Endothelial cell (in vitro differentiated cells): ENCODE results near the gene HLA-DQA1. TPM values are rescaled to one million over a fixed set of nuclear protein-coding genes. Genes with fewer than 3 reads are reported as not detected.
A peak's percentile ranks its signal among the peaks of the same experiment; 100 is the strongest.
"Not testable (repeated sequence)": the region's sequence is repeated elsewhere in the genome, so short reads cannot be mapped to it uniquely, and the experiment has no call there.

Source experiments
- DNase-seq: peaks from one replicate; pipeline ENCODE4 v3.0.0; 2021; ENCODE audit warnings: low spot score
- H3K27ac Mint-ChIP-seq: one replicate; pipeline ENCODE4 v1.8.0; 2021; ENCODE audit warnings: mixed read lengths, inconsistent platforms; ENCODE audit not compliant: unreplicated experiment
- H3K27me3 Mint-ChIP-seq: one replicate; pipeline ENCODE4 v1.8.0; 2021; ENCODE audit warnings: mild to moderate bottlenecking, moderate library complexity, mixed read lengths, inconsistent platforms; ENCODE audit not compliant: unreplicated experiment
- H3K36me3 Mint-ChIP-seq: one replicate; pipeline ENCODE4 v1.8.0; 2021; ENCODE audit warnings: mild to moderate bottlenecking, low read depth, mixed read lengths, inconsistent platforms; ENCODE audit not compliant: unreplicated experiment
- H3K4me1 Mint-ChIP-seq: one replicate; pipeline ENCODE4 v1.8.0; 2021; ENCODE audit warnings: mild to moderate bottlenecking, mixed read lengths, inconsistent platforms; ENCODE audit not compliant: unreplicated experiment
- H3K4me3 Mint-ChIP-seq: one replicate; pipeline ENCODE4 v1.8.0; 2021; ENCODE audit warnings: mild to moderate bottlenecking, mixed read lengths, inconsistent platforms; ENCODE audit not compliant: unreplicated experiment
- H3K9me3 Mint-ChIP-seq: one replicate; pipeline ENCODE4 v1.8.0; 2021; ENCODE audit warnings: mixed read lengths, inconsistent platforms; ENCODE audit not compliant: unreplicated experiment
- CTCF ChIP-seq: fragments of 200-600 bp; sonication (generic); IDR thresholded peaks from one replicate; pipeline ENCODE4 v1.5.0; 2021; ENCODE audit warnings: antibody characterized with exemption; ENCODE audit not compliant: unreplicated experiment
- total RNA-seq: library from RNA; stranded (reverse); fragmentation: NEBNext Ultra II Directional; extraction: Animal tissue kit (Norgen Biotek cat#: 25700); gene quantifications from one replicate; pipeline ENCODE4 v1.2.1, GENCODE V29; 2021; ENCODE audit not compliant: unreplicated experiment

The HLA-DQA1 gene
- total RNA-seq, 1 donor from 2014 or later, result not detected

GRCh38 chr6:32665661-32666060, 28.5 kb downstream of the HLA-DQA1 start:
- Mint-ChIP-seq H3K4me3 (peak overlapping the region; percentile 88), H3K27me3 (peaks cover 2% of the 10 kb centered on the region), H3K4me1 (peaks cover 9% of the 10 kb centered on the region), H3K36me3 (no peaks in the 10 kb centered on the region), H3K27ac (no peak overlapping the region), H3K9me3 (no peaks in the 10 kb centered on the region)
- no peak for DNase-seq
- TF ChIP-seq CTCF, result no peak

- H3K27ac Mint-ChIP-seq, result no peak within 1 kb of the TSS
- H3K4me3 Mint-ChIP-seq, result peak within 1 kb of the TSS; percentile 88
- TF ChIP-seq CTCF, result no peak
- peaks cover 2% of the 10 kb centered on the region for H3K27me3 Mint-ChIP-seq
- DNase-seq, result peak; percentile 22
- no peaks in the 10 kb centered on the region for H3K36me3 Mint-ChIP-seq
- peaks cover 5% of the 10 kb centered on the region for H3K4me1 Mint-ChIP-seq
- no peaks in the 10 kb centered on the region for H3K9me3 Mint-ChIP-seq
Measured at GRCh38 chr6:32666420-32667300, 29.5 kb downstream of the HLA-DQA1 start, which contains the start of gene HLA-DQB1. Gene HLA-DQB1, minus strand, starts transcription at chr6:32666657. Its CDS starts 50 bp downstream, at chr6:32666607.

GRCh38 chr6:32668226-32668747, 31.1 kb downstream of the HLA-DQA1 start:
- Mint-ChIP-seq H3K4me3 (no peak overlapping the region), H3K36me3 (no peaks in the 10 kb centered on the region), H3K27me3 (peaks cover 2% of the 10 kb centered on the region), H3K9me3 (no peaks in the 10 kb centered on the region), H3K27ac (no peak overlapping the region), H3K4me1 (peaks cover 5% of the 10 kb centered on the region)
- DNase-seq, result no peak
- TF ChIP-seq CTCF, result no peak

- Mint-ChIP-seq H3K9me3 (no peaks in the 10 kb centered on the region), H3K27me3 (peaks cover 2% of the 10 kb centered on the region), H3K4me1 (peaks cover 5% of the 10 kb centered on the region), H3K4me3 (no peak overlapping the region), H3K27ac (no peak overlapping the region), H3K36me3 (no peaks in the 10 kb centered on the region)
- TF ChIP-seq CTCF, result no peak
- no peak for DNase-seq
Measured at GRCh38 chr6:32669240-32669639, 32.0 kb downstream of the HLA-DQA1 start.

DNA sequence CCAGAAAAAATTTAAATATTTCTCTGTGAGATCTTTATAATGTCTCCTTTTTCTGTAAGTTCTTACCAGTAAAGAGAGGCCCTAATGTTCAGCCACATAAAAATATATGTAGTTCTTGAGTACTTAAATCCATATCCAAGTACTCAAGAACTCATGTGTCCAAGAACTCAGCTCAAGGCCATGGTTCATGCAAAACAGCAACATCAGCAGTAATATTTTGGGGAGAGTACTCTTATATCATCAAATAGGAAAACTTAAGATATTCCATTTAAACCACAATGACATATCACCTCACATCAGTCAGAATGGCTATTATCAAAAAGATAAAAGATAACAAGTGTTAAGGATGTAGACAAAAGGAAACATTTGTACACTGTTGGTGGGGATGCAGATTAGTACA, 32.7 kb downstream of the HLA-DQA1 start:
- DNase-seq, result no peak
- Mint-ChIP-seq H3K4me1 (peaks cover 5% of the 10 kb centered on the region), H3K27me3 (no peaks in the 10 kb centered on the region), H3K9me3 (no peaks in the 10 kb centered on the region), H3K4me3 (no peak overlapping the region), H3K36me3 (no peaks in the 10 kb centered on the region), H3K27ac (no peak overlapping the region)
- TF ChIP-seq CTCF, result no peak

DNA sequence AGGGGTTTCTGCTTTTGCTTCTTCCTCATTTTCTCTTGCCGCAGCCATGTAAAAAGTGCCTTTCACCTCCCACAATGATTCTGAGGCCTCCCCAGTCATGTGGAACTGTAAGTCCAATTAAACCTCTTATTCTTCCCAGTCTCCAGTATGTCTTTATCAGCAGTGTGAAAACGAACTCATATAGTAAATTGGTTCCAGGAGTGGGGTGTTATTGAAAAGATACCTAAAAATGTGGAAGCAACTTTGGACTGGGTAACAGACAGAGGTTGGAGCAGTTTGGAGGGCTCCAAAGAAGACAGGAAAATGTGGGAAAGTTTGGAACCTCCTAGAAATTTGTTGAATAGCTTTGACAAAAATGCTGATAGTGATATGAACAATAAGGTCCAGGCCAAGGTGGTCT, 34.7 kb downstream of the HLA-DQA1 start:
- H3K4me1 Mint-ChIP-seq, DNase-seq, H3K27me3 Mint-ChIP-seq, H3K4me3 Mint-ChIP-seq, H3K9me3 Mint-ChIP-seq, H3K36me3 Mint-ChIP-seq, H3K27ac Mint-ChIP-seq: not testable (repeated sequence)

DNA sequence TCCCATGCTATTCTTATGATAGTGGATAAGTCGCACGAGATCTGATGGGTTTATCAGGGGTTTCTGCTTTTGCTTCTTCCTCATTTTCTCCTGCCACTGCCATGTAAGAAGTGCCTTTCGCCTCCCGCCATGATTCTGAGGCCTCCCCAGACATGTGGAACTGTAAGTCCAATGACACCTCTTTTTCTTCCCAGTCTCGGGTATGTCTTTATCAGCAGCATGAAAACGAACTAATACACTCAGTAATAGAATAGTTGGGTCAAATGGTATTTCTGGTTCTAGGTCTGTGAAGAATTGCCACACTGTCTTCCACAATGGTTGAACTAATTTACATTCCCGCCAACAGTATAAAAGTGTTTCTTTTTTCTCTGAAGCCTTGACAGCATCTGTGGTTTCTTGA, 36.9 kb downstream of the HLA-DQA1 start:
- not testable (repeated sequence) for DNase-seq, H3K36me3 Mint-ChIP-seq, H3K4me1 Mint-ChIP-seq, H3K27me3 Mint-ChIP-seq, H3K9me3 Mint-ChIP-seq, H3K27ac Mint-ChIP-seq, H3K4me3 Mint-ChIP-seq
